Fibroblast of the aortic adventitia (primary cell): ENCODE results near the gene NTRK1. TPM values are rescaled to one million over a fixed set of nuclear protein-coding genes. Genes with fewer than 3 reads are reported as not detected.

Source experiments
- DNase-seq: peaks from one replicate; pipeline ENCODE4 v3.0.0-alpha.2; 2010; ENCODE audit warnings: low read depth
- H3K4me3 ChIP-seq: 2 replicates; pipeline ENCODE4 v1.5.1; 2011; ENCODE audit warnings: low read depth, mild to moderate bottlenecking, control low read depth, low read length, moderate library complexity
- total RNA-seq: library from RNA; depleted of rRNA; stranded (reverse); fragments of >200 nt; gene quantifications from 2 replicates; pipeline ENCODE4 v1.2.3, GENCODE V29; 2012; ENCODE audit warnings: low replicate concordance
- TF ChIP-seq, protein P1 (sequence below): IDR thresholded peaks from 2 replicates; pipeline ENCODE4 v1.5.1; 2011; ENCODE audit warnings: mild to moderate bottlenecking, low read length, control low read depth, inconsistent platforms; ENCODE audit not compliant: insufficient read depth

Gene NTRK1
- total RNA-seq, 1 donor = 0.09 TPM

DNA sequence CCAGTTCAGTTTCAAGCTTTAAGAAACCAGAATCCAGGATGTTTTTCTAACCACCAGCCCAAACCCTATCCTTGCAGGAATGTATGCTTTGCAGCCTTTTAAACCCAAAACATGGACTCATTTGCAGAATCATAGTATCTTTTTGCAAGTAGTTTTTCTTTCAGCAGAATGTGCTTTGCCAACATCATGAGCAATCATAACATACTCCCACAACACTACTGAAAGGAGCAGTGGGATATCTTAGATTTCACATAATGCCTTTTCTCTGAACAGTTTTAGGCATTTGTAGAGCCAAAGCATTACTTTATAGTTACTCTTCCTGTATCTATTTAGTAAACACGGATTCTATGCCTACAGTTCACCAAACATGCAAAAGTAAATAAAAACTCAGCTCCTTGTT is 34.0 kb upstream of the NTRK1 start:
- no peak overlapping the region for H3K4me3 ChIP-seq
- TF ChIP-seq, protein P1, sequence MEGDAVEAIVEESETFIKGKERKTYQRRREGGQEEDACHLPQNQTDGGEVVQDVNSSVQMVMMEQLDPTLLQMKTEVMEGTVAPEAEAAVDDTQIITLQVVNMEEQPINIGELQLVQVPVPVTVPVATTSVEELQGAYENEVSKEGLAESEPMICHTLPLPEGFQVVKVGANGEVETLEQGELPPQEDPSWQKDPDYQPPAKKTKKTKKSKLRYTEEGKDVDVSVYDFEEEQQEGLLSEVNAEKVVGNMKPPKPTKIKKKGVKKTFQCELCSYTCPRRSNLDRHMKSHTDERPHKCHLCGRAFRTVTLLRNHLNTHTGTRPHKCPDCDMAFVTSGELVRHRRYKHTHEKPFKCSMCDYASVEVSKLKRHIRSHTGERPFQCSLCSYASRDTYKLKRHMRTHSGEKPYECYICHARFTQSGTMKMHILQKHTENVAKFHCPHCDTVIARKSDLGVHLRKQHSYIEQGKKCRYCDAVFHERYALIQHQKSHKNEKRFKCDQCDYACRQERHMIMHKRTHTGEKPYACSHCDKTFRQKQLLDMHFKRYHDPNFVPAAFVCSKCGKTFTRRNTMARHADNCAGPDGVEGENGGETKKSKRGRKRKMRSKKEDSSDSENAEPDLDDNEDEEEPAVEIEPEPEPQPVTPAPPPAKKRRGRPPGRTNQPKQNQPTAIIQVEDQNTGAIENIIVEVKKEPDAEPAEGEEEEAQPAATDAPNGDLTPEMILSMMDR = no peak
- DNase-seq = peak; percentile 53

- no peak overlapping the region for H3K4me3 ChIP-seq
- DNase-seq = no peak
- TF ChIP-seq, protein P1 = no peak
Observed at GRCh38 chr1:156828400-156829124, 32.1 kb upstream of the NTRK1 start.

DNA sequence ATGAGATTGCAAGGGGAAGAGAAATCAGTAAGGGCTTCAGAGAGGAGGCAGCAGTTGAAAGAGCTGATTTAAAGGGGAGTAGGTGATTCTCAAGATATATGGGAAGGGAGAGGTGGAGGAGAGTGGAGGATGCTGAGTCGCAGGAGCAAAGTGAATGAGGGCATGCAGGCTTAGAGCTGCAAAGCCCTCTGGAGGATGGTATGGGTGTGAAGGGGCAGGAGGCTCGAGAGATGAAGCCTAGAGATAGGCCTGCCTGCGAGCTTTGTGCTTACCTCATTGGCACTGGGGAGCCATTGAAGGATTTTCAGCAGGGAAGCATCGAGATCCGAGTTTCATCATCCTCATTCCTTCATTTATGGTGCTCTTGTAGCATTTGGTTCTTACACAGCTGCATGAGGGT is 28.2 kb upstream of the NTRK1 start:
- no peak overlapping the region for H3K4me3 ChIP-seq
- TF ChIP-seq, protein P1 = no peak
- no peak for DNase-seq

DNA sequence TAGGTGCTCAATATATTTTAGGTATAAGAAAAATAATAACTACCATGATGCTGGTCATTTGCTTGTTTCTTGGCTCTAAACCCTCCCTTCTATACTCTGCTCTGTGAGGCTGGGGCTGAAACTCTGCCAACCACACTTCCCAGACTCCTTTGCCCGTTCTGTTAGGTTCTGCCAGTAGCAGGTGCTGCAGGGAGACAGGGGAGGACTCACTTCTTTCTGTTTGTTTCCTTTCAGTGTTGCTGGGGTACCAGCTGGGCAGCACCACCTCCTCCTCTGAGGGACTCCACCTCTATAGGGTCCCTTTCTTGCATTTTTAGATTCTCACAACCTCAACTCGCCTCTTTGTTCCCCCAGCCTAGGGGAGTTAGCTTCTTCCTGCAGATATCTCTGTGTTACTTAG is 27.1 kb upstream of the NTRK1 start:
- TF ChIP-seq, protein P1 = no peak
- no peak for DNase-seq
- no peak overlapping the region for H3K4me3 ChIP-seq

DNA sequence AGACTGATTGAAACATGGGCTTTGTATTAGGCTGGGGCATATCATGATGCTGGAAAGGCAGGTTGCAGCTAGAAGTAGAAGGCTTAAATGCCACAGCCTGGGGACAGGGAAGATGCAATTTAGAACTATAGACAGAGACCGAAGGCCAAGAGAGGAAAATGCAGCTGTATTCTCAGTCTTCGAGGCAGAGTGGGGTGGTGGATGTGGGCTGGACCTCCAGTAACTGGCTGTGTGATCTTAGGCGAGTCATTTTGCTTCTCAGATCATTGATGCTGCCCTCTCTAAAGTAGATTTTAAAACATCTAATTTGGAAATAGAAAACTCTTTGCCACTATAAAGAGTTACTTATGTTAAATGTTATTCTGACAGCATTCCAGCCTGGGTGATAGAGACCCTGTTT is 26.3 kb upstream of the NTRK1 start:
- no peak for DNase-seq
- TF ChIP-seq, protein P1 = no peak
- no peak overlapping the region for H3K4me3 ChIP-seq

GRCh38 chr1:156836041-156836654 is 24.5 kb upstream of the NTRK1 start:
- no peak for DNase-seq
- TF ChIP-seq, protein P1 = no peak
- H3K4me3 ChIP-seq = no peak overlapping the region
